Astrocyte (in vitro differentiated cells and primary cell): ENCODE results near the gene ANGPTL4. TPM values are rescaled to one million over a fixed set of nuclear protein-coding genes. Genes with fewer than 3 reads are reported as not detected.

Experiments used
- DNase-seq: peaks from one replicate; pipeline ENCODE4 v3.0.0-alpha.2; 2010; ENCODE audit warnings: low read depth
- FAIRE-seq: peaks from 2 replicates; lab custom pipeline; 2011; peaks lifted over from hg19 to GRCh38; lab: Jason Lieb, UNC
- H2AFZ ChIP-seq: 2 replicates; pipeline ENCODE4 v1.6.0; 2012; ENCODE audit warnings: low read depth, low read length, inconsistent platforms
- H3K27ac ChIP-seq: 2 replicates; pipeline ENCODE4 v1.5.1; 2011; ENCODE audit warnings: low read depth, low read length, inconsistent platforms
- H3K27me3 ChIP-seq: 2 replicates; pipeline ENCODE4 v1.6.0; 2011; ENCODE audit warnings: low read length, inconsistent platforms; ENCODE audit not compliant: insufficient read depth
- H3K36me3 ChIP-seq: 2 replicates; pipeline ENCODE4 v1.5.1; 2011; ENCODE audit warnings: low read length, inconsistent platforms; ENCODE audit not compliant: insufficient read depth
- H3K4me1 ChIP-seq: 2 replicates; pipeline ENCODE4 v1.5.1; 2011; ENCODE audit warnings: low read length, inconsistent platforms; ENCODE audit not compliant: insufficient read depth
- H3K4me2 ChIP-seq: 2 replicates; pipeline ENCODE4 v1.6.0; 2012; ENCODE audit warnings: low read length, inconsistent platforms
- H3K4me3 ChIP-seq: 2 replicates; pipeline ENCODE4 v1.5.1; 2011; ENCODE audit warnings: low read depth, mild to moderate bottlenecking, low read length, inconsistent platforms; ENCODE audit not compliant: insufficient read depth
- H3K79me2 ChIP-seq: 2 replicates; pipeline ENCODE4 v1.6.0; 2012; ENCODE audit warnings: mild to moderate bottlenecking, low read length, inconsistent platforms; ENCODE audit not compliant: insufficient read depth
- H3K9ac ChIP-seq: 2 replicates; pipeline ENCODE4 v1.6.0; 2012; ENCODE audit warnings: mild to moderate bottlenecking, low read length, inconsistent platforms
- H3K9me3 ChIP-seq: 2 replicates; pipeline ENCODE4 v1.5.1; 2012; ENCODE audit warnings: low read depth, mild to moderate bottlenecking, low read length, inconsistent platforms; ENCODE audit not compliant: insufficient read depth
- H4K20me1 ChIP-seq: 2 replicates; pipeline ENCODE4 v1.6.0; 2012; ENCODE audit warnings: low read length, inconsistent platforms; ENCODE audit not compliant: insufficient read depth
- H3K27ac Mint-ChIP-seq: one replicate; pipeline ENCODE4 v1.8.0; 2021; ENCODE audit warnings: mild to moderate bottlenecking, mixed read lengths; ENCODE audit not compliant: unreplicated experiment
- H3K27me3 Mint-ChIP-seq: one replicate; pipeline ENCODE4 v1.8.0; 2021; ENCODE audit warnings: low read depth, mixed read lengths; ENCODE audit not compliant: unreplicated experiment
- H3K36me3 Mint-ChIP-seq: one replicate; pipeline ENCODE4 v1.8.0; 2021; ENCODE audit warnings: low read depth, mixed read lengths; ENCODE audit not compliant: unreplicated experiment
- H3K4me1 Mint-ChIP-seq: one replicate; pipeline ENCODE4 v1.8.0; 2021; ENCODE audit warnings: low read depth, mixed read lengths; ENCODE audit not compliant: unreplicated experiment
- H3K4me3 Mint-ChIP-seq: one replicate; pipeline ENCODE4 v1.8.0; 2021; ENCODE audit warnings: mild to moderate bottlenecking, moderate library complexity, mixed read lengths; ENCODE audit not compliant: unreplicated experiment
- H3K9me3 Mint-ChIP-seq: one replicate; pipeline ENCODE4 v1.8.0; 2021; ENCODE audit warnings: mild to moderate bottlenecking, mixed read lengths; ENCODE audit not compliant: unreplicated experiment
- CTCF ChIP-seq: IDR thresholded peaks from 2 replicates; pipeline ENCODE4 v1.5.1; 2011; ENCODE audit warnings: low read depth, mild to moderate bottlenecking, inconsistent platforms, low read length, moderate library complexity; ENCODE audit not compliant: insufficient read depth
- EZH2 ChIP-seq: IDR thresholded peaks from 2 replicates; pipeline ENCODE4 v1.6.1; 2012; ENCODE audit warnings: mild to moderate bottlenecking, low read length, inconsistent platforms; ENCODE audit not compliant: insufficient read depth
- total RNA-seq: library from RNA; stranded (reverse); gene quantifications from 2 replicates; pipeline ENCODE4 v1.2.1, GENCODE V29; 2021

ANGPTL4 gene
- total RNA-seq, 1 donor from 2014 or later, result 115 TPM

- peaks cover 30% of the 10 kb centered on the region for H3K4me1 ChIP-seq
- no peak overlapping the region for H3K4me3 ChIP-seq
- H3K4me1 Mint-ChIP-seq, result peaks cover 30% of the 10 kb centered on the region
- peaks cover 23% of the 10 kb centered on the region for H4K20me1 ChIP-seq
- TF ChIP-seq CTCF (no peak), EZH2 (no peak)
- H3K36me3 ChIP-seq, result no peaks in the 10 kb centered on the region
- peaks cover 26% of the 10 kb centered on the region for H3K36me3 Mint-ChIP-seq
- FAIRE-seq (no peak), DNase-seq (peak; percentile 23)
- H2AFZ ChIP-seq, result no peak overlapping the region
- H3K27ac Mint-ChIP-seq, result peak overlapping the region; percentile 93
- peaks cover 2% of the 10 kb centered on the region for H3K9me3 Mint-ChIP-seq
- peak overlapping the region; percentile 80 for H3K4me2 ChIP-seq
- peaks cover 6% of the 10 kb centered on the region for H3K27me3 ChIP-seq
- H3K79me2 ChIP-seq, result no peaks in the 10 kb centered on the region
- H3K4me3 Mint-ChIP-seq, result peak overlapping the region; percentile 85
- no peaks in the 10 kb centered on the region for H3K9me3 ChIP-seq
- no peaks in the 10 kb centered on the region for H3K27me3 Mint-ChIP-seq
- H3K27ac ChIP-seq, result no peak overlapping the region
- H3K9ac ChIP-seq, result no peak overlapping the region
Observed at GRCh38 chr19:8366961-8367326, 3.0 kb downstream of the ANGPTL4 start.

GRCh38 chr19:8367327-8368001 lies 3.5 kb downstream of the ANGPTL4 start:
- no peak overlapping the region for H3K9ac ChIP-seq
- peaks cover 25% of the 10 kb centered on the region for H3K4me1 ChIP-seq
- Mint-ChIP-seq H3K36me3 (peaks cover 26% of the 10 kb centered on the region), H3K4me3 (peak overlapping the region; percentile 85), H3K9me3 (peaks cover 2% of the 10 kb centered on the region), H3K4me1 (peaks cover 25% of the 10 kb centered on the region), H3K27me3 (no peaks in the 10 kb centered on the region), H3K27ac (peak overlapping the region; percentile 93)
- H4K20me1 ChIP-seq, result peaks cover 23% of the 10 kb centered on the region
- FAIRE-seq (peak; percentile 82), DNase-seq (peak; percentile 89)
- H3K4me2 ChIP-seq, result peak overlapping the region; percentile 80
- no peaks in the 10 kb centered on the region for H3K79me2 ChIP-seq
- TF ChIP-seq EZH2, result no peak
- TF ChIP-seq CTCF, result no peak
- H3K27me3 ChIP-seq, result peaks cover 6% of the 10 kb centered on the region
- H2AFZ ChIP-seq, result no peak overlapping the region
- no peak overlapping the region for H3K27ac ChIP-seq
- peak overlapping the region; percentile 21 for H3K4me3 ChIP-seq
- H3K36me3 ChIP-seq, result no peaks in the 10 kb centered on the region
- no peaks in the 10 kb centered on the region for H3K9me3 ChIP-seq
